ENCODE measurements around the gene FAM163A. TPM values are rescaled to one million over a fixed set of nuclear protein-coding genes. Genes with fewer than 3 reads are reported as not detected.
A peak's percentile ranks its signal among the peaks of the same experiment; 100 is the strongest.
"Not testable (repeated sequence)": the region's sequence is repeated elsewhere in the genome, so short reads cannot be mapped to it uniquely, and the experiment has no call there.

FAM163A gene
- polyA plus RNA-seq, 10 donors = 0.05 to 0.76 (median 0.26) TPM; not detected in 1

DNA sequence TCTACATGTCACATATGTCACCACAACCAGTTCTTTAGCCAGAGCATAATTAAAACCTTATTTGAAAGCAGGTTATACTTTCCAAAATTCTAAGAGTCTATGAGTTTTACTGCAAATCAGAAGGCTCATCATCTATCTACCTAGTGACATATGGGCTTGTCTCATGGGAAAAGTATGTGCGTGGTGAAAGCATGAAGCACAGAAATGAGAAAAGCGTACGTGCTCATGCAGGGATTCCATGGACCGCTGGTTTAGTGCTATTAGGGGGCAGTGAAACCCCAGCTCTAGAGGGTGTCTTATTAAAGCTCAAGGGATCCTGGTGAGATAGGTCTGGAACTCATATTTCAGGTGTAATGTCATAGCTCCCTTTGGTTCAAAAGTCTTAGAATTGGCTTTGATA lies 50.2 kb downstream of the FAM163A start:
- DNase-seq = no peak

DNA sequence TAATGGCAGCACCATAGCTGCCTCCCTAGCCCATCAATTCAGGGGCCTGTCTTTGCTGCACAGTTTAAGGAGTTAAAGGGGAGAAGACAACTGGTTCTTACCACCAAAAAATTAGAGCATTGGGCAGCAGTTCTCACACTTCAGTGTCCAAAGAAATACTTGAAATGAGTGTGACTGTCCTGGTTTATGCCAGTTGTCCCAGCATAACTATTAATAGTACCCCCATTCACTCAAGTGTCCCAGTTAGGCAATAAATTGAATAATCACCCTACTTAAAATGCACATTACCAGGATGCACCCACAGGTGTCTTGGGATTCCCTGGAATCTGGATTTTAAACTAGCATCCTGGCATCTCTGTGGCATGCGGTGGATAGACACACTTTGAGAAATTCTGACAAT lies 51.1 kb downstream of the FAM163A start:
- DNase-seq = no peak

DNA sequence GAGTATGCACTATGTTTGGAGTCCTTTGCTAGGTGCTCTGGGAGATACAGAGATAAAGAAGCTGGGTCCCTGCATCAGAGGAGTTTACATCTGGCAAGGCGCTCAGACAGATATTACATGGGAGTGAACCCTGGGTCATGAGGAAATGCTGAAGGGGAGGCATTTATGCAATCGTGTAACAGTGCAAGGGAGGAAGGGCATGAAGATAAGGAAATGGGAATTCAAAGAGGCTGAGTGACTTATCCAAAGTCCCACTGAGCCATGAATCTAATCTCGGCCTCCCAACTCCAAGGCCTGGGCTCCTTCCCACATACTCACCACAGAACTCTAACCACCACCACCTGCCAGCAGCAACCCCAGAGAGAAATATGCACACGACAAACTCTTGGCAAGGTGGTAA lies 51.6 kb downstream of the FAM163A start:
- no peak for DNase-seq

DNA sequence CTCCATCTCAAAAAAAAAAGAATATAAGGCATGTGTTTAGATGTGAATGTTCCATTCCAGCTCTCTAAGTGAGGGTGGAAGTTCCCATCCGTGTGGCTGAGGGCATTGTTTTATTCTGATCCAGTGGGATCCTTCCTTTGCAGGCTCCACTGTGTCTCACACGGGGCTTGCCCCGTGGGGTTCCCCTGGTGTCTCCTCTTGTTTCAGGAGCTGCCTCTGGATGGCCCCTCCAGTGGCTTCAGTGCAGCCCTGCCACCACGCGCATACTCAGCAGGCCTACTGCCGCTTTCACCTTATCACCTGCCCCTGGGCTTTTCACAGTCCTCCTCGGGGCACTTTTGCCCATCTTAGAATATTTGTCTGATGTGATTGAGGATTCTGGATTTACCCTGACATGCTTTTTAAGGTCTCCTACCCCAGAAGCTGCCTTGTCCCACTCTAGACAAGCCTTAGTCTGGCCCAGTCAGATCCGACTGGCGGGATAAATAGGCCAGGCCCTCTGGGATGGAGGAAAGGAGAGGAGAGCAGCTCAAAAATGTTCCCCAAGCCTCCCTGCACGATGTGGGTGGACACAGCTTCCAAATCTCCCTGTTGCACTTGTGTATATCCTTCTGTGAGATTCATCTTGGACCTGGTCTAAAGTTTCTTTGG lies 55.2 kb downstream of the FAM163A start:
- no peak for DNase-seq

DNA sequence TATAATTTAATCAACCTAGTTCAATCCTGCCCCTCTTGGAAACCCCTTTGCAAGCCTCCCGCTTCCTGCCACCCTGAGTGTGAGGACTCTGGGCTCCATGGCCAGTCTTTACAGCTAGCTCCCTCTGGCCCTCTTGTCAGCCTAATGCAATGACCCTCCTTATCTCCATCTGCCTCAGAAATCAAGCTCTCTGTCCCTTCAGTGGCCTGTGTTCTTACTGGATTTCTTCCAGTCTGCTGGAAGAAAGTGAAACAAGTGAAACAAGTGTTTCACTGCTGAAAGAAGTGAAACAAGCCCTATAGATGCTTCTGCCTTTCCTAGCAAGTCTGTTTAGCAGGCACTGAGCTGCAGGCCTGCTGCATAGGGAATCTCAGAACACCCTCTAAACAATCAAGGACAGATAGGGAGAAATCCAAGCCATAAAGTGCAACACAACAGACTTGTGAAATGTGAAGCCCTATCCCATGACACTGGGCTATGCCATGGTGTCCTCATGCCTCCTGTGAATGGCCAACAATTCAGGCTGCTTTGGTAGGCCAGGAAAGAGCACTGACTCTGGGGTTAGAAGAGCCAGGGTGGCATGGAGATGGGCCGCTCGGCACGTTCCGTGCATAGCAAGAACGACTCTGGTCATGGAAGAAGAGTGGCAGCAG lies 55.9 kb downstream of the FAM163A start:
- DNase-seq = no peak

DNA sequence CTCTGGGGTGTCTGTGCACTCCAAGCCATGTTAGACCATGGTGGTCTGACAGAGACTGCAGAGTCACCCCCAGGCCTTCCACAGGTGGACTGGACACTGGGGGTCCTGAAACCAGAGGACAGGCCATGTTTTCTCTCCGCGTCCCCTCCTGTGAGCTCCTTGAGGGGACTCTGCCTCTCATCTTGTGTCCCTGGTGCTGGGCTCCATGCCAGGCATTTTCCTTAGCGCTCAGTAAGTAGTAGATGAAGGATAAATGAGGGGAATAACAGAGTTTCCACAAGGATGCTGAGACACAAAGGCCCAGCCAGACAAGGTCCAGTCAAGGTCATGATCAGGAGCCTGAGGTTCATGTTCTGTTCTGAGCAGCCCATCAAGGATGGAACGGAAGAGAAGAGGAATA lies 57.4 kb downstream of the FAM163A start:
- DNase-seq = no peak

DNA sequence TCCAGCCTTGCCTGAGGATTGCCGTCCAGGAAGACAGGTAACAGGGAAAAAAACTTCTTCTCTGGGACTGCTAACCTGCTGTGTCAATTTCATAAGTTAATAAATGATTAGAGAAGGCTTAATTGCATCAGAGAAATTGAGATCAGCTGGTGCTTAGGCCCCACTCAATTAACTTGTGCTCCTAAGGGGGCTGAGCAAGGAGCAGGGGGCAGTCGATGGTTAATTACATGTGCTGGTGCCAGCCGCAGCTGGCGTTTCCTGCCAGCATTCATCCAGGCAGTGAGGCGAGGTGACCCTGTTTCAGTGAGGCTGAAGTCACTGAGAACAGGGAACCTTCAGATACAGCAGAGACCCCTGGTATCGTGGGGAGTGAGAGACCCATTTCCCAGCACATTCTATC lies 60.0 kb downstream of the FAM163A start:
- no peak for DNase-seq

DNA sequence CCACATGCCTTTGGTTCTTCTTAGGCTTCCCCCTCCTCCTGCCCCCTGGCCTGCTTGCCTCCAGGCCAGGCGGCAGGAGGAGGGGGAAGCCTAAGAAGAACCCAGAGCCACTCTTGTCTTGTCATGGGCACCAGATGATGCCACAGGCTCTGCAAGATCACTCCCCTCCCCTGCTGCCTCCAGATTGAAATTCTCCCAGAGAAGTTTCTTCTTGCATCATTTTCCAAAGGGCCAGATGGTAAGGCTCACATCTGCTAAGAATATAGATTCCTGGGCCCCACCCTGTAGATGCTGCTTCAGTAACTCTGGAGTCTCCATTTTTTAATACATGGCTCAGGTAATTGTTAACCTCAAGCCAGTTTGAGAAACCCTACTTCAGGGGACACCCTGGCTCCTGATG lies 60.8 kb downstream of the FAM163A start:
- no peak for DNase-seq

DNA sequence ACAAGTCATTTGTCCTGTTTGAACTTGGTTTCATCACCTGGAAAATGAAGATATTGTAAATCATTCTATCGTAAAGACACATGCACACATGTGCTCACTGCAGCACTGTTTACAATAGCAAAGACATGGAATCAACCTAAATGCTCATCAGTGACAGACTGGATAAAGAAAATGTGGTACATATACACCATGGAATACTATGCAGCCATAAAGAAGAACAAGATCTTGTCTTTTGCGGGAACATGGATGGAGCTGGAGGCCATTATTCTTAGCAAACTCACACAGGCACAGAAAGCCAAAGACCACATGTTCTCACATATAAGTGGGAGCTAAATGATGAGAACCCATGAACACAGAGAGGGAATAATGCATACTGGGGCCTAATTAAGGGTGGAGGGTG lies 61.3 kb downstream of the FAM163A start:
- not testable (repeated sequence) for DNase-seq

DNA sequence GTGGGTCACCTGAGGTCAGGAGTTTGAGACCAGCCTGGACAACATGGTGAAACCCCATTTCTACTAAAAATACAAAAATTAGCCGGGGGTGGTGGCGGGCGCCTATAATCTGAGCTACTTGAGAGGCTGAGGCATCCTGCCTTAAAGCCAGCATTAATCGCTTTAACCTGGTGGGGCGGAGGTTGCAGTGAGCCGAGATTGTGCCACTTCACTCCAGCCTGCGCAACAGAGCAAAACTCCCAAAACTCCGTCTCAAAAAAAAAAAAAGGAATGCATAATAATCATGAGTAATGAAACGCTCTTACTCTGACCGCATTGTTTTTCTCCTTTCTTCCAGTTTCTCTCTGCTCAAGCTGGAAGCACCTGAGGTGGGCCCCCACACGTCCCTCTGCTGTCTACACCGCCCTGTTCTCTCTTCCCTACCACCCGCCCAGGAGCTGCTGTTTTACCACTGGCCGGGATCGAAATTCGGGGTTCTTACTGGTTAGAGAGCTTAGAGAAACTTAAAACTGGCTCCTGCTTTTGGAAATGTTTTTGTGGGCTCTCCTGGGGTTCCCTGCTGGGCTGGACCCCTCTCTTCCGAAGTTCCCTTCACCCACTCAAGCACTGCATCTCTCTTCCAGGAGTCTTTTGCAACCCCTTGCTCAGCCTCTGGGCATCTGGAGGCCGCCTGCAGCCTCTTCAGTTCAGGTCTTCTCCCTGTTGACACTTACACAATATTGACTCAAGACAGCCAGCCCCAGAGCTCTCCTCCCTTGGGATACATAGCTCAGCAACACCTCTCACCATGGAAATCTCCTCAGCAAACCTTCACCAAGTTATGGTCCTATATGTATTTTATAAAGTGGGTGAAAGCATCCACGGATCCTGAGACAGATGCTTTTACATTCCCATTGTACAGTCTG lies 62.5 kb downstream of the FAM163A start:
- DNase-seq = no peak

DNA sequence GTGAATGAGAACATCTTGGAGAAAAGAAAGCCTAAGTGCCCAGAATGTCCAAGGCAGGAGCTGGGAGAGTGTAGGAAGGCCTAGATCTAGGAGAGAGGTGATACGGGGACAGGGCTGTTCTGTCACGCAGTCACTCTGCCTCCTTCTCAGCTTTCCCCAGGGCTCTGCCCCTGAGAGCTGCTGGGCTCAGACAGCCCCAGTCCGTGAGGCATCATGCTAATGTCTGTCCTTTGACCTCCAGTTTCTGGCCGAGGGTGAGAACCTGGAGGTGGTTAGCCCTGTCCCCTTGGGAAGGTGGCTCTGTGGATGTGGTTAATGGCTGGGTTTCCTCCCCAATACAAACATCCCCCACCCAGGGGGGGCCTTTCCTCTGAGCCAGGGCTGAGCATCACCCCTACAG lies 63.2 kb downstream of the FAM163A start:
- no peak for DNase-seq

DNA sequence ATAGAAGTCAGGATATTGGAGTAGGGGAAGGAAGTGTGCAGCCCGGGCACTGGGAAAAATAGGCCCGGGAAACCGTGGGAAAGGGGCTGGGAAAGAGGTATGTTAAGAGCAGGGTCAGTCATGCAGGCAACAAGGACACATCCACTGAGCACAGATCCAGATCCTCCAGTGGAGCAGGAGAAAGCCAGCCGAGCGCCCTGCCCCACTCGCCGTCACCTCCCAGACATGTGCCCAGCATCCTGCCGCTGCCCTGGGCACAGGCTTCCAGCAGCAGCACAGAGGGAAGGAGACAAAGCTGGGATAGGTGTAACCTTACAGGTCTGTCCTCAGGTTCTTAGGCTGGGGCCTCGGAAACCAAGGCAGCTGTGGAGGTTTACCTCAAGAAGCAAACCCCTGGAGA lies 64.2 kb downstream of the FAM163A start:
- DNase-seq = no peak

DNA sequence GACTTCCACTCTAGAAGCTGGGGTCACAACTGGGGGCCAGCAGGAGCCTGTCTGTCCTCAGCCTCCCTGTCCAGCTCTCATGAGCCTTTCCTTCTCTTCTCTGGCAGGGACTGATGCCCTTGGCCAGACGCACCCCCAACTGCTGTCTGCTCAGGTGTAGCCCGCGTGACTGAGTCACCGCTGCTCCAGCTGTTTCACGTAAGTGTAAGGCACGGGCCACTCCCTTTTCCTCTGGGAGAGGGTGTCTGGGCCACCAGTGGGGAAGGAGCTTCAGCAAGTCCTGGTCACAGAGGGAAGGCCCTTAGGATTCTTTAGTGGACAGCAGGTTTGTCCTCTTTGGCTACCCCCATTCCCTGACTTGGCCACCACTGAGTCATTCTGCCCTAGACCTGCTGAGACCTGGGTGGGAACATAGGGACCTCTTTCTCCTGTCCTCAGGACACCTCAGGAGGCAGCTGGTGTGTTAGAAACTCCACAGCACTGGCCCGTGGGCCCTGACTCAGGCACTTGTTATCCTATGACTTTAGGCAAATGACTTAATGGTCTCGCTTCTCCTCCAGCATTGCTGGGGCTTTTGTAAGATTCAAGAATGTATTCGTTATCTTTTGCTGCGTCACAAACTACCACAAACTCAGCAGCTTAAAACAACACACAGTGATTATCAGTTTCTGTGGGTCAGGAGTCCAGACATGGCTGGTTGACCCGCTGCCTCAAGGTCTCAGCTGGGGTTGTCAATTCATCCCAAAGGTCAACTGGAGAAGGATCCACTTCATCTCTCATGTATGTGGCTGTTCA lies 64.8 kb downstream of the FAM163A start:
- DNase-seq = no peak

DNA sequence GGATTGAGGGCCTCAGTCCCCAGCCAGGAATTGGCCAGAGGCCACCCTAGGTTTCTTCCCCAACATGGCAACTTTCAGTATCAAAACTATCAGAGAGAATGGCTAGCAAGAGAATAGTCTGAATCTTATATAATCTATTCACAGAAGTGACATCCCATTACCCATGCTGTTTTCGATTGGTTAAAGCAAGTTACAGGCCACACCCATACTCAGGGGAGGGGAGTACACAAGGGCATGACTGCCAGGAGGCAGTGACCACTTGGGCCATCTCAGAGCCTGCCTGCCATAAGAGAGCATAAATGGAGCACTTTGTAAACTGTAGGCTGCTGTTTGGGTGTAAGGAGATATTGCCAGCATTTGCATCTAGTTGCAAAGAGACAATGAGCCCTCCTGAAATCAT lies 65.4 kb downstream of the FAM163A start:
- DNase-seq = no peak

DNA sequence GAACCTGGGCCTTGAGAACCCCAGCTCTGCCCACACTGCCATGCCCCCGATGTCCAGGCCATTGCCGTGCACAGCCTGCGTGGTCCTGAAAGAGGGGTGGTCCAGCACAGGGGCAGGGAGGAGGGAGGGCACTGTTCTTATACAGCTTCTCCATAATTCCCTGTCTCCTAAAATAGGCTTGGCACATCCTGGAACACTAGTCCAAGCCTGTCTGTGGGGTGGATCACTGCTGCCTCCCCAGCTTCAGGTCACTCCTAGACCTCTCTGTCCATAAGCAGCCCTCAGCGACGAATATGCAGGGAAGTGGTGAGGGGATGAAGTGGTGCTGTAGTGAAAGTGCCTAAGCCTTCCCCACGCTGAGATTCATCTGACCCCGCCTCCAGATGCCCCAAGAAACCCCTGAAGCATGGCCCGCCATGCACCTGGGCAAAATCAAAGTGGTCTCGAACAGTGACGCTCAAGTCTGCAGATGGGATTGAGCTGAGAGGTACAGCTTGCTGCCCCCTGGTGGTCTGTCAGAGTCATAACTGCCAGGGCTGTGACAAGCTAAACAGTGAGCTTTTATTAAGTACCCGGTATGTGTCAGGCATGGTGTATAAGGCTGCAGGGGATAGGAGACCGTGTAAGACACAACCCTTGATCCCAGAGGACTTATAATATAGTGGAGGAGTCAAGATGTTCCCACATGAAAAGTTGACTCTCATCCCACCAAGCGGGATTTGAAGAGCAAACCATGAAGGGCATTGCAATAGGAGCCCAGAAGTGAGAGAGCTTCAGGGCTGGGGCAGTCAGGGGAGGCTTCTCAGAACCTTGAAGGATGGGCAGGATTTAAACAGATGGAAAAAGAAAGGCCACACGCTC lies 66.6 kb downstream of the FAM163A start:
- peak; percentile 62 to 87 (median 76) for DNase-seq

DNA sequence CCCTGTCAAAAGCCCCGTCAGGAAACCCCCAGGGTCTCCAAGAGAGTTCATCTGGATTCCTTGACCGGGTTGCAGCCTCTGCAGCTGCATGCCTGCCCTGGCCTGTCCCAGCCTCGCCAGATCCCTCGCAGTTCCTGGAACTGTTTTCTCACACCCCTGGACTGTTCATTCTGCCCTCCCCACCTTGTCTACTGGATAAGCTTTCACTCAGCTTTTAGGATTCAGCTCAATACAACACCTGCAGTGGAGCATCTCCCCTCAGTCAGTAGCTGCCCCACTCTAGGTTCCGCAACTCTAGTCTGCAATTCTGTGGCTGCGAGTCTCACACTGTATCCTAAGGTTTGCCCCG lies 67.2 kb downstream of the FAM163A start:
- peak in 1 of 3 donors; percentile 35 for DNase-seq

DNA sequence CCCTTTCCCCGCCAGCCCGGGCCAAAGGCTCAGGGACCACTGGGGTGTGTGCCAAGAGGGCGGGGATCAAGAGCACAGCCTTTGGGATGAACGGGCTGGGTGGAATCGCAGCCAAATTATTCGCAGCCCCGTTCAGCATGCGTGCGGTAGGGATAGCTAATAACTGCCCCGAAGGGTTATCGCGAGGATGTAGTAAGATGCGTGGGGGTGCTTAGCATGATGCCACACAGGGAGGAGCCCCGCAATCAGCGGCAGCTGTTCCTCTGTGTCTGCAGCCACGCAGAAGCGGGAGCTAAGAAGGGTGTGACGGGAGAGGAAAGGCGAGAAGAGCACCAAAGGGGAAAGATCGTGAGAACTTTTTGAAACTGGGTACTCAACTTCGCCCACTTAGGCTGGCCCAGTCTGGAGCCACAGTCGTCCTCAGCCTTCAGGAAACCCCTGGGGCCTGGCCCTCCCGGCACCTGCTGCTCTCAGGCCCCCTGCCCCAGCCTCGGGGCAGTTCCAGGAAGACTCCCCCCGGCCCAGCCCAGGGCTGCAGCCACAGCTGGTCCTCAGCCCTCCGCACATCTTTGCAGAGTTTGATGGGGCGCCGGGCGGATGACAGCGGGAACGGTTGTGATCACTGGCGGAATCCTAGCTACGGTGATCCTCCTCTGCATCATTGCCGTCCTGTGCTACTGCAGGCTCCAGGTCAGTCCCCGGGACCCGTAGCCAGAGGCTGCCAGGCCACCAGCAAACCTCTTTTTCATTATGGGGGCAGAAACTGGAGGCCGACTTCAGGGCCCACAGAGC lies 69.6 kb downstream of the FAM163A start:
- DNase-seq = peak in 1 of 3 donors; percentile 23

DNA sequence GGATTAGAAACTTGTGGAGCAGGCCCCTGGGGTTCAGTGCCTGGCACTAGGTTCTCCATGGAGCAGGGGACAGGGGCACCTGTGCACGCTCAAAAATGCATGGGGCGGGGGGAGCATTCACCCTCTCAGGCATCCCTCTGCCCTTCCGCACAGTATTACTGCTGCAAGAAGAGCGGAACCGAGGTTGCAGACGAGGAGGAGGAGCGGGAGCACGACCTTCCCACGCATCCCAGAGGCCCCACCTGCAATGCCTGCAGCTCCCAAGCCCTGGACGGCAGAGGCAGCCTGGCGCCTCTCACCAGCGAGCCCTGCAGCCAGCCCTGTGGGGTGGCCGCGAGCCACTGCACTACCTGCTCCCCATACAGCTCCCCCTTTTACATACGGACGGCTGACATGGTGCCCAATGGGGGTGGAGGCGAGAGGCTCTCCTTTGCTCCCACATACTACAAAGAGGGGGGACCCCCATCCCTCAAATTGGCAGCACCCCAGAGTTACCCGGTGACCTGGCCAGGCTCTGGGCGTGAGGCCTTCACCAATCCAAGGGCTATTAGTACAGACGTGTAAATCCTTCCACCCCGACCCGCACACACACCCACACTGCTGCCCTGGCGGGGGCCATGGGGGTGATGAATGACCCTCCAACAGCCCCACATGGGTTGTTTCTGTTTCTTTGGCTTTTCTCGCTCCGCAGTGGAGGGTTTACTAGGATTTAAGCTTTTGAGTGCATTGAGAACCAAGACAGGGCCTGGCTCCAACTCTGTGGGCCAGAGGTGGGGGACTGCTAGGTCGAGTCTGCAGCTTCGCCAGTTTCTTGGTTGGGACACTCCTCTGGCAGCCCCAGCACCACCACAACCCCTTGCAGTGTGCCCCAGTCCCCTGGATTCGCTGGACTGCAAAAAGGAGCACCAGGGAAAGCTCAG lies 70.8 kb downstream of the FAM163A start:
- DNase-seq = no peak

DNA sequence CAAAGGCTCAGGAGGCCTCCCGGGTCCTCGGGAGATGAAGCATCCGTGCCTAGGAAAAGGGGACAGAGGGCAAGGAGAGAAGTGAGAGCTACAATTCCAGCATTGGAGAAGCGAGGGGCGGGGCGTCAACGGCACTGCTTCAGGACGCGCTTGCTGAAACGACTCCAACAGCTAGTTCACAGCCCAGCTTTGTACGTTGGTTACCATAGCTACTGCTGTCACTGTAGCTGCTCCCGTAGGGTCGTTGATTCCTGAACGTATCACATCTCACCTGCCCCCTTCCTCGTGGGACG lies 71.4 kb downstream of the FAM163A start:
- no peak for DNase-seq
